ENCODE results near the gene FBLN1.

DNA sequence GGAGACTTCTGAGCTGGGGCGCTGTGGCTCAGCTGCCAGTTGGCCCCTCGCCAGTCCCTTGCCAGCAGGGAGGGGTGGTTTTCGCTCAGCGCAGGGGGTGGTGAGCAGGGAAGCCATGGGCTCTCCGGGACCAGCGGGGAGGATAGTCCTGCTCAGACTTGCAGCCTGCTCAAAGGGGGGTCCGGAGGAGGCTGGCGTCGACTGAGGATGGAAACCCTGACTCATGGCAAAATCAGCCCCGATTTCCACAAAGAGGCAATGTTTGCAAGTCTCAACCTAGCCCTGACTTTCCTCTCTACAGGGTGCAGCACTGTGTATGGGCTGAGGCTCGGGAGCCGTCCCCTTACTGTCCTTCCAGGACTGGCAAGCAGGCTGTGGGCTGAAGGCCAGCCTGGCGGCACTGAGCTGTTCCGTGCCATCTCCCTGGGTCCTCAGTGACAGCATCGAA is 35.1 kb downstream of the FBLN1 start:
- TF ChIP-seq, protein P1, sequence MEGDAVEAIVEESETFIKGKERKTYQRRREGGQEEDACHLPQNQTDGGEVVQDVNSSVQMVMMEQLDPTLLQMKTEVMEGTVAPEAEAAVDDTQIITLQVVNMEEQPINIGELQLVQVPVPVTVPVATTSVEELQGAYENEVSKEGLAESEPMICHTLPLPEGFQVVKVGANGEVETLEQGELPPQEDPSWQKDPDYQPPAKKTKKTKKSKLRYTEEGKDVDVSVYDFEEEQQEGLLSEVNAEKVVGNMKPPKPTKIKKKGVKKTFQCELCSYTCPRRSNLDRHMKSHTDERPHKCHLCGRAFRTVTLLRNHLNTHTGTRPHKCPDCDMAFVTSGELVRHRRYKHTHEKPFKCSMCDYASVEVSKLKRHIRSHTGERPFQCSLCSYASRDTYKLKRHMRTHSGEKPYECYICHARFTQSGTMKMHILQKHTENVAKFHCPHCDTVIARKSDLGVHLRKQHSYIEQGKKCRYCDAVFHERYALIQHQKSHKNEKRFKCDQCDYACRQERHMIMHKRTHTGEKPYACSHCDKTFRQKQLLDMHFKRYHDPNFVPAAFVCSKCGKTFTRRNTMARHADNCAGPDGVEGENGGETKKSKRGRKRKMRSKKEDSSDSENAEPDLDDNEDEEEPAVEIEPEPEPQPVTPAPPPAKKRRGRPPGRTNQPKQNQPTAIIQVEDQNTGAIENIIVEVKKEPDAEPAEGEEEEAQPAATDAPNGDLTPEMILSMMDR (IDR thresholded peaks at IDR 0.05; ENCODE audit: insufficient read depth, low read length, poor library complexity, severe bottlenecking) = no peak
- TF ChIP-seq EZH2phosphoT487 (conservative IDR thresholded peaks at IDR 0.05; ENCODE audit: low read length) = no peak
